Mesendoderm (in vitro differentiated cells): Measurements from ENCODE around the gene MORC1. TPM values are rescaled to one million over a fixed set of nuclear protein-coding genes. Genes with fewer than 3 reads are reported as not detected.

ENCODE experiments used
- DNase-seq: peaks from one replicate; pipeline ENCODE4 v3.0.0; 2013
- H2AK5ac ChIP-seq: 2 replicates; pipeline ENCODE4 v1.6.1; 2013; ENCODE audit warnings: low read length, inconsistent platforms
- H2BK120ac ChIP-seq: 2 replicates; pipeline ENCODE4 v1.6.1; 2013; ENCODE audit warnings: low read depth, mild to moderate bottlenecking, low read length, moderate library complexity, mixed read lengths
- H2BK15ac ChIP-seq: replicated peaks from 2 replicates; pipeline ENCODE4 v1.6.1; 2013; ENCODE audit warnings: low read depth, mild to moderate bottlenecking, moderate library complexity
- H2BK5ac ChIP-seq: 2 replicates; pipeline ENCODE4 v1.6.1; 2013; ENCODE audit warnings: low read length, inconsistent platforms
- H3K18ac ChIP-seq: 2 replicates; pipeline ENCODE4 v1.6.1; 2013; ENCODE audit warnings: mild to moderate bottlenecking, low read length, mixed read lengths
- H3K23ac ChIP-seq: one replicate; pipeline ENCODE4 v1.6.1; 2013; ENCODE audit warnings: low read length
- H3K27ac ChIP-seq: 2 replicates; pipeline ENCODE4 v1.5.1; 2013; ENCODE audit warnings: low read depth, mild to moderate bottlenecking, inconsistent platforms, low read length, moderate library complexity
- H3K27me3 ChIP-seq: 2 replicates; pipeline ENCODE4 v1.6.1; 2013; ENCODE audit warnings: low read length, control low read depth, mild to moderate bottlenecking, inconsistent platforms; ENCODE audit not compliant: insufficient read depth, poor library complexity
- H3K36me3 ChIP-seq: 2 replicates; pipeline ENCODE4 v1.6.1; 2013; ENCODE audit warnings: low read length, inconsistent platforms; ENCODE audit not compliant: control insufficient read depth, insufficient read depth
- H3K4ac ChIP-seq: one replicate; pipeline ENCODE4 v1.6.1; 2013; ENCODE audit warnings: low read depth, mild to moderate bottlenecking, low read length, moderate library complexity
- H3K4me1 ChIP-seq: 2 replicates; pipeline ENCODE4 v1.6.1; 2013; ENCODE audit warnings: low read depth, low read length, inconsistent platforms; ENCODE audit not compliant: control insufficient read depth
- H3K4me2 ChIP-seq: 2 replicates; pipeline ENCODE4 v1.6.1; 2013; ENCODE audit warnings: low read length
- H3K4me3 ChIP-seq: 2 replicates; pipeline ENCODE4 v1.5.1; 2013; ENCODE audit warnings: mild to moderate bottlenecking, low read length
- H3K56ac ChIP-seq: one replicate; pipeline ENCODE4 v1.6.1; 2013; ENCODE audit warnings: low read length
- H3K79me1 ChIP-seq: 2 replicates; pipeline ENCODE4 v1.6.1; 2013; ENCODE audit warnings: low read length, inconsistent platforms
- H3K79me2 ChIP-seq: 2 replicates; pipeline ENCODE4 v1.6.1; 2013; ENCODE audit warnings: mild to moderate bottlenecking, low read length; ENCODE audit not compliant: control insufficient read depth, insufficient read depth
- H3K9ac ChIP-seq: 2 replicates; pipeline ENCODE4 v1.6.1; 2013; ENCODE audit warnings: low read length, inconsistent platforms
- H4K5ac ChIP-seq: one replicate; pipeline ENCODE4 v1.6.1; 2013; ENCODE audit warnings: low read length
- H4K8ac ChIP-seq: one replicate; pipeline ENCODE4 v1.6.1; 2013; ENCODE audit warnings: low read depth, mild to moderate bottlenecking, control low read depth, low read length, moderate library complexity
- WGBS: extraction: QIAGEN DNeasy Blood & Tissue Kit; methylation state at CpG from one replicate; pipeline ENCODE4 v1.1.7; 2013; ENCODE audit warnings: low lambda C conversion rate, missing lambda C conversion rate; ENCODE audit not compliant: insufficient coverage; ENCODE audit errors: extremely low coverage; 5-methylcytosine and 5-hydroxymethylcytosine counted together
- small RNA-seq: library from polyadenylated mRNA; stranded (forward); fragments of <200 nt; extraction: miRNeasy Mini kit (QIAGEN cat#:217004); gene quantifications from one replicate; pipeline ENCODE3, GENCODE V24; 2013; ENCODE audit not compliant: insufficient read depth

Gene MORC1

GRCh38 chr3:108918866-108919265 lies 199.1 kb downstream of the MORC1 start:
- Histone ChIP-seq H3K9ac (no peak overlapping the region), H2BK120ac (no peak overlapping the region), H2AK5ac (no peak overlapping the region), H3K4ac (no peak overlapping the region), H3K79me2 (no peaks in the 10 kb centered on the region), H3K56ac (no peak overlapping the region), H3K4me3 (no peak overlapping the region), H3K23ac (no peak overlapping the region), H4K8ac (no peak overlapping the region), H3K79me1 (no peaks in the 10 kb centered on the region), H3K4me2 (no peak overlapping the region), H3K27ac (no peak overlapping the region), H2BK15ac (no peak overlapping the region), H3K27me3 (no peaks in the 10 kb centered on the region), H3K18ac (no peak overlapping the region), H3K36me3 (no peaks in the 10 kb centered on the region), H3K4me1 (no peaks in the 10 kb centered on the region), H4K5ac (no peak overlapping the region), H2BK5ac (no peak overlapping the region)
- no CpG with 5 or more reads among the region's 3 CpGs for WGBS
- DNase-seq: no peak

GRCh38 chr3:108914774-108915641 lies 202.9 kb downstream of the MORC1 start:
- H3K23ac ChIP-seq: no peak overlapping the region
- H3K9ac ChIP-seq: no peak overlapping the region
- peak; percentile 86 for DNase-seq
- no CpG with 5 or more reads among the region's 6 CpGs for WGBS
- no peaks in the 10 kb centered on the region for H3K79me1 ChIP-seq
- H2BK5ac ChIP-seq: no peak overlapping the region
- no peak overlapping the region for H2BK15ac ChIP-seq
- no peak overlapping the region for H3K18ac ChIP-seq
- no peak overlapping the region for H3K4ac ChIP-seq
- H3K4me2 ChIP-seq: no peak overlapping the region
- H4K8ac ChIP-seq: no peak overlapping the region
- H3K56ac ChIP-seq: no peak overlapping the region
- no peak overlapping the region for H2BK120ac ChIP-seq
- H3K36me3 ChIP-seq: no peaks in the 10 kb centered on the region
- H3K79me2 ChIP-seq: no peaks in the 10 kb centered on the region
- H3K4me3 ChIP-seq: no peak overlapping the region
- no peaks in the 10 kb centered on the region for H3K4me1 ChIP-seq
- H3K27me3 ChIP-seq: no peaks in the 10 kb centered on the region
- H2AK5ac ChIP-seq: no peak overlapping the region
- H4K5ac ChIP-seq: no peak overlapping the region
- H3K27ac ChIP-seq: no peak overlapping the region

- Histone ChIP-seq H2BK15ac (no peak overlapping the region), H4K5ac (no peak overlapping the region), H3K27ac (no peak overlapping the region), H2AK5ac (no peak overlapping the region), H2BK5ac (no peak overlapping the region), H3K79me2 (no peaks in the 10 kb centered on the region), H2BK120ac (no peak overlapping the region), H3K56ac (no peak overlapping the region), H3K36me3 (no peaks in the 10 kb centered on the region), H3K27me3 (no peaks in the 10 kb centered on the region), H3K18ac (no peak overlapping the region), H3K4ac (no peak overlapping the region), H3K79me1 (no peaks in the 10 kb centered on the region), H4K8ac (no peak overlapping the region), H3K4me2 (no peak overlapping the region), H3K23ac (no peak overlapping the region), H3K4me1 (no peaks in the 10 kb centered on the region), H3K9ac (no peak overlapping the region), H3K4me3 (no peak overlapping the region)
- no CpG with 5 or more reads among the region's 5 CpGs for WGBS
- DNase-seq: no peak
Measured at GRCh38 chr3:108909799-108910198, 208.1 kb downstream of the MORC1 start.

Small RNA genes within 50 kb of the gene (small RNA-seq; reads per million reads assigned to genes)
- not detected for gene RF00012
